ENCODE measurements around the gene FBXL20. TPM values are rescaled to one million over a fixed set of nuclear protein-coding genes. Genes with fewer than 3 reads are reported as not detected.
A peak's percentile ranks its signal among the peaks of the same experiment; 100 is the strongest.
"Not testable (repeated sequence)": the region's sequence is repeated elsewhere in the genome, so short reads cannot be mapped to it uniquely, and the experiment has no call there.

Gene FBXL20
- total and polyA plus RNA-seq, 9 of the 15 experiments (the other 6 are each of a cell fraction or from before 2014, with no cell fraction given), result 1.8 to 15.1 (median 5.6) TPM

DNA sequence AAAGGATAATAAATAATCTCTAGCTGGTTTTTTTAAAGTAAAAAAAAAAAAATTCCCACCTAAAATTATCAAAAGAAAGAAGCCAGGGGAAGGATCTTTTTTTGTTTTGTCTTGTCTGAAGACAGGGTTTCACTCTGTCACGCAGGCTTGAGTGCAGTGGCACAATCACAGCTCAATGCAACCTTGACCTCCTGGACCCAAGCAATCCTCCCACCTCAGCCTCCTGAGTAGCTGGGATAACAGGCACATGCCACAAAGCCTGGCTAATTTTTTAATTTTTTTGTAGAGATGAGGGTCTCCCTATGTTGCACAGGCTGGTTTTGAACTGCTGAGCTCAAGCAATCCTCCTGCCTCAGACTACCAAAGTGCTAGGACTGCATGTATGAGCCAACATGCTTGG lies 97.2 kb downstream of the FBXL20 start:
- no peak for TF ChIP-seq TCF7 (IDR thresholded peaks at IDR 0.05; ENCODE audit: borderline replicate concordance)
- Histone ChIP-seq H3K27me3 (ENCODE audit: control insufficient read depth in 2 of 2, insufficient read depth in 2 of 2, low read length in 2 of 2) (no peaks in the 10 kb centered on the region), H3K36me3 (ENCODE audit: control insufficient read depth, insufficient read depth, low read length) (peaks cover 11% of the 10 kb centered on the region), H3K27ac (ENCODE audit: extremely low read depth, low read depth, low read length) (no peak overlapping the region), H2AFZ (ENCODE audit: low read depth, low read length) (no peak overlapping the region), H3K9me1 (ENCODE audit: control insufficient read depth, insufficient read depth, low read length) (no peaks in the 10 kb centered on the region), H3K79me2 (ENCODE audit: control insufficient read depth, insufficient read depth, low read length) (no peaks in the 10 kb centered on the region), H3K4me3 (no peak overlapping the region), H4K20me1 (replicated peaks; ENCODE audit: control insufficient read depth, insufficient read depth, low read length) (no peaks in the 10 kb centered on the region), H3K4me1 (replicated peaks in 1 of 2; ENCODE audit: control insufficient read depth in 2 of 2, insufficient read depth in 2 of 2, low read length in 2 of 2) (peaks cover 11 to 19% of the 10 kb centered on the region in 2 experiments; a peak in 4 of 5 replicates), H3K4me2 (ENCODE audit: insufficient read depth, low read length) (no peak overlapping the region), H3K9ac (ENCODE audit: insufficient read depth in 1 of 2, low read depth in 2 of 2, low read length in 2 of 2) (no peak overlapping the region), H3K9me3 (replicated peaks; ENCODE audit: control insufficient read depth, insufficient read depth, low read depth, low read length) (no peaks in the 10 kb centered on the region)
- CTCF ChIA-PET (ENCODE audit: low intra/inter-chr PET ratio), result no interaction called here
- ATAC-seq, result no peak
- WGBS (ENCODE audit: insufficient coverage, low coverage, missing lambda C conversion rate), result 67% methylated on average over 1 of the region's 1 CpG
- in situ Hi-C loops (cut with MboI) (no loop called here), intact Hi-C loops (cut with micrococcal nuclease) (no loop called here)
- DNase-seq (ENCODE audit: extremely low read depth in 1 of 4, low spot score in 3 of 4), result no peak
- no TSS peak for BruUV-seq (replicated peaks)
- no peak for FAIRE-seq
- POLR2A ChIA-PET, result interaction anchor here (0.7 to 1.0 kb wide), 2 partner anchors 8 to 21 kb away, joined by 3 to 4 read pairs; no protein-coding TSS in a partner anchor

DNA sequence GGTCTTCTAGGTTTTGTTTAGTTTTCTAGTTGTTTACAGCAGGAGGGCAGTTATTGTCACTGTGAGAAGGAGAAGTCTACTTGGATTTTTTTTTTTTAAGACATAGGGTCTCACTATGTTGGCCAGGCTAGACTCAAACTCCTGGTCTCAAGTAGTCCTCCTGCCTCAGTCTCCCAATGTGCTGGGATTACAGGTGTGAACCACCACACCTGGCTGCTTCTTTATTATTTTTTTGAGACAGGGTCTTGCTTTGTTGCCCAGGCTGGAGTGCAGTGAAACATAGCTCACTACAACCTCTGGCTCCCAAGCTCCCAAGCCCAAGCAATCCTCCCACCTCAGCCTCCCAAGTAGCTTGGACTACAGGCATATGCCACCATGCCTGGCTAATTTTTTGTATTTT lies 107.4 kb downstream of the FBXL20 start:
- Histone ChIP-seq H3K27me3 (ENCODE audit: control insufficient read depth in 2 of 2, insufficient read depth in 2 of 2, low read length in 2 of 2) (no peaks in the 10 kb centered on the region), H3K9me1 (ENCODE audit: control insufficient read depth, insufficient read depth, low read length) (no peaks in the 10 kb centered on the region), H3K4me2 (ENCODE audit: insufficient read depth, low read length) (no peak overlapping the region), H3K79me2 (ENCODE audit: control insufficient read depth, insufficient read depth, low read length) (no peaks in the 10 kb centered on the region), H3K9ac (ENCODE audit: insufficient read depth in 1 of 2, low read depth in 2 of 2, low read length in 2 of 2) (no peak overlapping the region), H3K27ac (ENCODE audit: extremely low read depth, low read depth, low read length) (no peak overlapping the region), H3K9me3 (replicated peaks; ENCODE audit: control insufficient read depth, insufficient read depth, low read depth, low read length) (no peaks in the 10 kb centered on the region), H4K20me1 (replicated peaks; ENCODE audit: control insufficient read depth, insufficient read depth, low read length) (no peaks in the 10 kb centered on the region), H3K4me3 (no peak overlapping the region), H3K36me3 (ENCODE audit: control insufficient read depth, insufficient read depth, low read length) (peaks cover 11% of the 10 kb centered on the region; the same call in 1 of the 3 replicates), H2AFZ (ENCODE audit: low read depth, low read length) (no peak overlapping the region), H3K4me1 (replicated peaks in 1 of 2; ENCODE audit: control insufficient read depth in 2 of 2, insufficient read depth in 2 of 2, low read length in 2 of 2) (no peaks in the 10 kb centered on the region)
- in situ Hi-C loops (cut with MboI) (no loop called here), intact Hi-C loops (cut with micrococcal nuclease) (no loop called here)
- no peak for DNase-seq (ENCODE audit: extremely low read depth in 1 of 4, low spot score in 3 of 4)
- ChIA-PET POLR2A (no interaction called here), CTCF (ENCODE audit: low intra/inter-chr PET ratio) (no interaction called here)
- TF ChIP-seq ZNF121 (CRISPR knock-in tag; conservative IDR thresholded peaks at IDR 0.05) (0 out of 2 replicates have a peak, but pooled peaks have one; percentile 20), OTX1 (CRISPR knock-in tag; IDR thresholded peaks at IDR 0.05) (no peak)
- FAIRE-seq, result no peak
- ATAC-seq, result no peak
- no TSS peak for BruUV-seq (replicated peaks)

GRCh38 chr17:39292546-39292945 lies 108.9 kb downstream of the FBXL20 start:
- WGBS (ENCODE audit: insufficient coverage, low coverage, missing lambda C conversion rate), result 93% methylated on average over 7 of the region's 8 CpGs
- FAIRE-seq; H3K9ac ChIP-seq (ENCODE audit: insufficient read depth in 1 of 2, low read depth in 2 of 2, low read length in 2 of 2); H3K9me3 ChIP-seq (replicated peaks; ENCODE audit: control insufficient read depth, insufficient read depth, low read depth, low read length); H3K27ac ChIP-seq (ENCODE audit: extremely low read depth, low read depth, low read length); H3K79me2 ChIP-seq (ENCODE audit: control insufficient read depth, insufficient read depth, low read length); in situ Hi-C loops (cut with MboI); H2AFZ ChIP-seq (ENCODE audit: low read depth, low read length); ATAC-seq; H3K4me2 ChIP-seq (ENCODE audit: insufficient read depth, low read length); H3K9me1 ChIP-seq (ENCODE audit: control insufficient read depth, insufficient read depth, low read length); H3K27me3 ChIP-seq (ENCODE audit: control insufficient read depth in 2 of 2, insufficient read depth in 2 of 2, low read length in 2 of 2); H3K4me3 ChIP-seq; H4K20me1 ChIP-seq (replicated peaks; ENCODE audit: control insufficient read depth, insufficient read depth, low read length); intact Hi-C loops (cut with micrococcal nuclease); H3K4me1 ChIP-seq (replicated peaks in 1 of 2; ENCODE audit: control insufficient read depth in 2 of 2, insufficient read depth in 2 of 2, low read length in 2 of 2); POLR2A ChIA-PET; DNase-seq (ENCODE audit: extremely low read depth in 1 of 4, low spot score in 3 of 4); H3K36me3 ChIP-seq (ENCODE audit: control insufficient read depth, insufficient read depth, low read length); BruUV-seq (replicated peaks); CTCF ChIA-PET (ENCODE audit: low intra/inter-chr PET ratio): not testable (repeated sequence)

DNA sequence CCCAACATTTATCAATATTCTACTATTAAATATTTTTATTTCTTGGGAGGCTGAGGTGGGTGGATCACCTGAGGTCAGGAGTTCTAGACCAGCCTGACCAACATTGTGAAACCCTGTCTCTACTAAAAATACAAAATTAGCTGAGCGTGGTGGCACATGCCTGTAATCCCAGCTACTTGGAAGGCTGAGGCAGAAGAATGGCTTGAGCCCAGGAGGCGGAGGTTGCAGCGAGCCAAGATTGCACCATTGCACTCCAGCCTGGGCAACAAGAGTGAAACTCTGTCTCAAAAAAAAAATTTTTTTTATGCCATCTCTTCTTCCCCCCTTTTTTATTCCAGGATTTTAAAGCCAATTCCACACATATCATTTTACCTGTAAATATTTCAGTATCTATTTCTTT lies 114.9 kb downstream of the FBXL20 start:
- H3K9ac ChIP-seq (ENCODE audit: insufficient read depth in 1 of 2, low read depth in 2 of 2, low read length in 2 of 2); DNase-seq (ENCODE audit: extremely low read depth in 1 of 4, low spot score in 3 of 4); POLR2A ChIA-PET; in situ Hi-C loops (cut with MboI); H2AFZ ChIP-seq (ENCODE audit: low read depth, low read length); H3K9me3 ChIP-seq (replicated peaks; ENCODE audit: control insufficient read depth, insufficient read depth, low read depth, low read length); intact Hi-C loops (cut with micrococcal nuclease); H3K9me1 ChIP-seq (ENCODE audit: control insufficient read depth, insufficient read depth, low read length); FAIRE-seq; ATAC-seq; BruUV-seq (replicated peaks); H4K20me1 ChIP-seq (replicated peaks; ENCODE audit: control insufficient read depth, insufficient read depth, low read length); H3K27ac ChIP-seq (ENCODE audit: extremely low read depth, low read depth, low read length); H3K36me3 ChIP-seq (ENCODE audit: control insufficient read depth, insufficient read depth, low read length); H3K4me2 ChIP-seq (ENCODE audit: insufficient read depth, low read length); CTCF ChIA-PET (ENCODE audit: low intra/inter-chr PET ratio); H3K4me3 ChIP-seq; H3K79me2 ChIP-seq (ENCODE audit: control insufficient read depth, insufficient read depth, low read length); H3K27me3 ChIP-seq (ENCODE audit: control insufficient read depth in 2 of 2, insufficient read depth in 2 of 2, low read length in 2 of 2): not testable (repeated sequence)
- peaks cover 0 to 11% of the 10 kb centered on the region in 2 experiments; a peak in 3 of 5 replicates for H3K4me1 ChIP-seq (replicated peaks in 1 of 2; ENCODE audit: control insufficient read depth in 2 of 2, insufficient read depth in 2 of 2, low read length in 2 of 2)
- 92% methylated on average over 2 of the region's 3 CpGs for WGBS (ENCODE audit: insufficient coverage, low coverage, missing lambda C conversion rate)
